GM18502 (cell line): ENCODE data around the gene ITPR2.
A peak's percentile ranks its signal among the peaks of the same experiment; 100 is the strongest.

Experiments used
- ATAC-seq: cut with Tn5 transposase; IDR thresholded peaks from one replicate; pipeline ENCODE4 v1.9.1; 2021; ENCODE audit warnings: mild to moderate bottlenecking; ENCODE audit not compliant: unreplicated experiment, poor library complexity

The ITPR2 gene

GRCh38 chr12:26737487-26738030 is 95.4 kb downstream of the ITPR2 start:
- ATAC-seq, result no peak

DNA sequence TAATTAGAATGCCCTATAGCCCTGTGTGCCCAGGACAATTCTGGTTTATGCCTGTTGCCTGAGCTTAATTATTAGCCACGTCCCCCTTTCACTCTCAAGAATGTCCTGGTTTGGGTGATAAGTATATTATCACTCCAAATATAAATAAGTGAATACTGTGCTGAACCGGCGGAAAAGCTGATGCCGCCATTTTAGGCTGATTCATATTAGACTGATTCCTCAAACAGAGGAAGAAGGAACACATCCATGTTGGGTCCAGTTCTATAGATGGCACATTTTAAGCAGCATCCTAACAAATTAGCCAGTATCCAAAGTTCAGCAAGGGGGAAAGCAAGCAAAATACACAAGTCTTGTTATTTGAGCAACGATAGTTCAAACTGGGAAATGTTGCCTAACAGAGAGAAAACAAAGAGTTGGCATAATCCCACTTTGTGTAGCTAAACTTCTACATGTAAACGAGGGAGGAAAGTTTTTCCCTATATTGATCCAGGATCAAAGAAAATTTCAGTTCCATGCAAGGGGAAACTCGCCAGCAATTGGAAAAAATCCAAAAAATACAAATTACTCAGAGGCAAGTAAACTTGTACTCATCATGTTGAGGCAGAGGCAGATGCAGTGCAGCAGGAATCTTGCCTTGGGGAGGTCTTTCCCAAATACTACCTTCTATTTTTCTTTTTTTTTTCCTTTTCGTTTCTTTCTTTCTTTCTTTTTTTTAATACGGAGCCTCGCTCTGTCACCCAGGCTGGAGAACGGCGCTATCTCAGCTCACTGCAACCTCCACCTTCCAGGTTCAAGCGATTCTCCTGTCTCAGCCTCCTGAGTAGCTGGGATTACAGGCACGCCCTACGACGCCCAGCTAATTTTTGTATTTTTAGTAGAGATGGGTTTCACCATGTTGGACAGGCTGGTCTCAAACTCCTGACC is 96.2 kb downstream of the ITPR2 start:
- no peak for ATAC-seq

DNA sequence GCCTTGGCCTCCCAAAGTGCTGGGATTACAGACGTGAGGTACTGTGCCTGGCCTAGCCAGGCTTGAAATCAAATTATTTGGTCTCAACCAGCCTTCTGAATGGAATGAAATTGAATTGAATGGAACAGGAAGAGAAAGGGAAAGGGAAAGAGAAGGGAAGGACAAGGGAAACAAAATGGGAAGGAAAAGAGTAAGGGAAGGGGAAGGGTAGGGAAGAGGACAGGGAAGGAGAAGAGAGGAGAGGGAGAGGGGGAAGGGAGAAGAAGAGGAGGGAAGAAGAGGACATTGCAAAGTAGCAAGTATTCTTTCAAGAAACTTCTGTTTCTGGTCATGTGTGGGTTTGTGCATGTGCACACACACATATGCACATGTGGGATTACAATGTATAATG is 97.8 kb downstream of the ITPR2 start:
- no peak for ATAC-seq

DNA sequence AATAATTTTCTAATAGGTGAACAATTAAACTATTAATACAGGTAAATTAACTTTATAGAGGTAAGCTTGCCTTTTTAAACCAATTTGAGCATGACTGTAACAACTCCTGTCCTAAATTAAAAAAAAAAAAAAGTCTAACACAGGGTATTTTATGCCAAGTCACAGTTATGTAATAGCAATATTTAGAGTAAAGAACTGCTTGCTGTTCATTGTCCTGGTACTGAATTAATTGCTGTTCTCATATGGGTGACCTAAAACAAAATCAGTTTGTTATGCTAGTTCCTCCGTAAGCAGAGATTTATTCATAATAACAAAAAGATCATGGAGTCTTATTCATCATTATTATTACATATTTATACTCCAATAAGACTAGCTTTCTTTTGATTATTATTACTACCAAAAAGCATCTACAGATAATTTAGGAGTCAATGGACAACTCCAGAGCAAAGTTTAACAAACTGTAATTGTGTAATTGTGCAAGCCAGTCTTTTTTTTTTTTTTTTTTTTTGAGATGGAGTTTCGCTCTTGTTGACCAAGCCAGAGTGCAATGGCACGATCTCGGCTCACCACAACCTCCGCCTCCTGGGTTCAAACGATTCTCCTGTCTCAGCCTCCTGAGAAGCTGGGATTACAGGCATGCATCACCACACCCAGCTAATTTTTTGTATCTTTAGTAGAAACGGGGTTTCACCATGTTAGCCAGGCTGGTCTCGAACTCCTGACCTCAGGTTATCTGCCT is 98.3 kb downstream of the ITPR2 start:
- ATAC-seq, result no peak

GRCh38 chr12:26732005-26732908 is 100.7 kb downstream of the ITPR2 start:
- ATAC-seq, result peak; percentile 85

DNA sequence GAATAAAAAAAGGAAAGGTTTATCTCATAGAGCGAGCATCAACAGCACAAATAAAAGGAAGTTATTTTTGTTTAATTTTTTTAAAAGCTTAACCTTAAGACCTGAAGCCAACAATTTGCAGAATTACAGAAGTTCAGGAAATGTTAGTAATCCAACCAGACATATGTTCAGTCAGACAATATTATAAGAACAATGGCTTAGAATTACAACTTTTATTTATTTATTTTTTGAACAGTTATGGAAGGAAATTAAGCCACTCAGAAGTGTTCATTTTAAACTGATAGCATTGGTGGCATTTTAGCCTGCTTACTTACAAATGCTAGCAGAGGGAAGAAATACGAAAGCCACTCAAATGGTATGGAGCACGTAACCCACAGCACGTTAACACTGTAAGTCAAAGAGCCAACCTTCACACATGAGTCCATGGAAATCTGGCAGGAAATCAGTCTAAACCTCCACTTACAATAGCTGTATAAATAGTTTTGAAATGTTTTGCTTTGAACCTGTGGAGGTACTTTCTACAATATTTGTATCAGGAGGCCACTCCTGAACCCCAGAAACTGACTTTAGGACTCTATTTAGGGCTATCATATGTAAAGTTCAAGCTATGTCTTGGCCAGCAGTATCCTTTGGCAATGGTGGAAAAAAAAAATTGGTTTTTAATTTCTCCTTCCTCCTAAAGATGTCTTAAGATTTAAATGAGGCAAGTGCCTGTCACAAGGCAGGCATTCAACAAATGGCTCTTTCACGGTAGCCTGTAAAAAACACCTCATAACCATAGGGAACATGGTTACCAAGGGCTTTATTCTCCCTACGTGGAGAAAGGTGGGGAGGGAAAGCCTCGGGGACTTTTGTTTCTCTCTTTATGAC is 102.3 kb downstream of the ITPR2 start:
- no peak for ATAC-seq

DNA sequence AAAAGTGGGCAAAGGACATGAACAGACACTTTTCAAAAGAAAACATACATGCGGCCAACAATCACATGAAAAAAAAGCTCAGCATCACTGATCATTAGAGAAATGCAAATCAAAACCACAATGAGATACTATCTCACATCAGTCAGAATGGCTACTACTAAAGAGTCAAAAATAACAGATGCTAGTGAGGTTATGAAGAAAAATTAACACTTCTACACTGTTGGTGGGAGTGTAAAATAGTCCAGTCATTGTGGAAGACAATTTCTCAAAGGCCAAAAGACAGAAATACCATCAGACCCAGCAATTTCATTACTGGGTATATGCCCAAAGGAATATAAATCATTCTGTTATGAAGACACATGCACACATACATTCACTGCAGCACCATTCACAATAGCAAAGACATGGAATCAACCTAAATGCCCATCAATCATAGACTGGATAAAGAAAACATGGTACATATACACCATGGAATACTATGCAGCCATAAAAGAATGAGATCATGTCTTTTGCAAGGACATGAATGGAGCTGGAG is 103.8 kb downstream of the ITPR2 start:
- peak; percentile 50 for ATAC-seq

GRCh38 chr12:26728205-26729050 is 104.6 kb downstream of the ITPR2 start:
- no peak for ATAC-seq

- ATAC-seq, result no peak
These were observed 105.4 kb downstream of the ITPR2 start for GRCh38 chr12:26727482-26728204.

GRCh38 chr12:26726956-26727355 is 106.0 kb downstream of the ITPR2 start:
- ATAC-seq, result no peak

- no peak for ATAC-seq
These were observed 107.6 kb downstream of the ITPR2 start for GRCh38 chr12:26725276-26725916.

DNA sequence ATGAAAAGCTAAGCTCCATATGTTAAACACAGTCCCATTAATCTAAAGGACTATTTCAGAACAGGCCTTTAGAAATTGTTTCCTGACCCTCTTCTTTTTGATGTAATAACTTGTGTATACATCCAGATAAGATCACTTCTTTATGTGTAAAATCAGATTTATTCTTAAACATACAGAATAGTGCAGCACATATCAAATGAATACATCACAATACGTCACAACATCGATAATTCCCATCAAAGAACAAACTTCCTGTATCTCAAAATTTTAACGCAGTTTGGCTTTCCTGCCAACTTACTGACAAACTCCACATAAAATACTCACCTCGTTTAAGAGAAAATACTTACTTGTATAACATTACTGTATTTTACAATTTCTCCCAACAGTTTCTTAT is 108.7 kb downstream of the ITPR2 start:
- ATAC-seq, result no peak

- ATAC-seq, result no peak
These were observed 109.3 kb downstream of the ITPR2 start for GRCh38 chr12:26723379-26724308.

DNA sequence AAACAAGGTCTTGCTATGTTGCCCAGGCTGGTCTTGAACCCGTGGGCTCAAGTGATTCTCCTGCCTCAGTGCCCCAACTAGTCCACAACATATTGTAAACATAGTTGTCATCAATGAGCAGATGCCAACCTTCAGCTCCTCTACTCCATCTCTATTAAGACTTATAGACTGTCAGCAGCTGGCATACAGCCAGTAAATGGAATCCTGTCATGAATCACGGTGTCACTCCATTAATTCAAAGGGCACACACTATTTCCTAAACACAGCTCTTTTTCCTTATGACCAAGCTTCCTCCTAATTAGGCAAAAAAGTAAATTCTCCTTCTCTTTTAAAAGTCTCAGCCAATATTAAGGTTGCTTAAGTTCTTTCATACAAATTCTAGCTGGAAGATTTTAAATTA is 111.2 kb downstream of the ITPR2 start:
- no peak for ATAC-seq

- no peak for ATAC-seq
These were observed 113.1 kb downstream of the ITPR2 start for GRCh38 chr12:26719852-26720251.

- no peak for ATAC-seq
These were observed 115.2 kb downstream of the ITPR2 start for GRCh38 chr12:26717757-26718156.
